ENCODE measurements around the gene PSORS1C1.

Gene PSORS1C1

GRCh38 chr6:31096656-31097055 is 17.9 kb upstream of the PSORS1C1 start:
- DNase-seq = no peak

- no peak for DNase-seq
Observed at GRCh38 chr6:31098449-31098938, 16.1 kb upstream of the PSORS1C1 start.

GRCh38 chr6:31103136-31103535 is 11.5 kb upstream of the PSORS1C1 start:
- DNase-seq = no peak

GRCh38 chr6:31107052-31107451 is 7.5 kb upstream of the PSORS1C1 start:
- no peak for DNase-seq

- DNase-seq = no peak
Observed at GRCh38 chr6:31110825-31111582, 3.6 kb upstream of the PSORS1C1 start.

GRCh38 chr6:31111712-31112111 is 2.9 kb upstream of the PSORS1C1 start:
- no peak for DNase-seq

DNA sequence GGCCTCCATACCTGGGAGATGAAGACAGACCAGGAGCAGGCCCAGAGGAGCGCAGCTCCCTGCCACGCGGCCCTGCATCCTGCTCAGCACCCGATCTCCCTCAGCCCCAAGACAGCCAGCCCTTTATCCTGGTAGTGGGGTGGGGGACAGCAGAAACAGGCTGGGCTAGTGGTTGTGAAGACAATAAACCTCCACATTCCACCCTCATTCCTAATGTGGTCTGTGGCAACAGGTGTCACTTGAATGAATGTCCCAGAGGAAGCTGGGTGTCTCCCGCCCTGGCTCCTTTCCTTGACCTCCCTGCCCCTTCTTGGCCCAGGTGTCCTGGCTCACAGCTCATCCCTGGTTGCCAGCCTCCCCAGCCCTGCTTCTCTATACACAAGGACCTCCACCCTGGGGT is 2.1 kb upstream of the PSORS1C1 start, which contains the start of gene C6orf15:
C6orf15 (minus strand) TSS at position 98 of the 400 bp plus-strand sequence; CDS start at position 78, 20 bp downstream.
- no peak for DNase-seq

DNA sequence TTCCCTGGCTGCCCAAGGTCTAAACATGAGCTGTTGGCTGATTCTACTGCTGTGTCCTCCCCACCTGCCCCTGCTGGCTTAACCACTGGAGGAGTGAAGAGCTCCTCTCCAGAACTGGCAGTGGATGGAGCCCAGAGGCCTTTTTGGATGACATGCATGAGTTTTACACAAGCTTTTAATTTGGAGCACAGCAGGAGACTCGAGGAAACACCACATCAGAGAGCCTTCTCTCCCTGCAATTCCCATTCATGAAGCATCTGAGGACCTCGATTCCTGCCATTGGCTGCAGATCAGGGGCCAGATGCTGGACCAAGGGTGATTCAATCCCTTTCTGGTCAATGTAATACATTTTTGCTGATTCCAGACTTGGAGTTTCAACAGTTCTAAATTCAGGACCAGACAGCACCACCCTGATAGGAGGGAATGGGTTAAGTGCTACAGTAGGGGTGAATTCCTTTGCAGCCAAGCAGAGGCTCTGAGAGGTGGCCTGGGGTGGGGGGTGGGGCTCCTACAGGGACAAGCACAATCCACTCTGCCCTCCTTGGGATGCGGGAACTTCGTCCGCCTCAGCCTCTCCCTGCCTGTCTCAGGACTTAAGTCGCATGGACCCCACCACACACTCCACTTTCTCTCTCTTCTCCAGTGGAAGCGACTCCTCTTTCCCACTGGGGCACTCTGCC is 599 bp upstream of the PSORS1C1 start:
- no peak for DNase-seq

DNA sequence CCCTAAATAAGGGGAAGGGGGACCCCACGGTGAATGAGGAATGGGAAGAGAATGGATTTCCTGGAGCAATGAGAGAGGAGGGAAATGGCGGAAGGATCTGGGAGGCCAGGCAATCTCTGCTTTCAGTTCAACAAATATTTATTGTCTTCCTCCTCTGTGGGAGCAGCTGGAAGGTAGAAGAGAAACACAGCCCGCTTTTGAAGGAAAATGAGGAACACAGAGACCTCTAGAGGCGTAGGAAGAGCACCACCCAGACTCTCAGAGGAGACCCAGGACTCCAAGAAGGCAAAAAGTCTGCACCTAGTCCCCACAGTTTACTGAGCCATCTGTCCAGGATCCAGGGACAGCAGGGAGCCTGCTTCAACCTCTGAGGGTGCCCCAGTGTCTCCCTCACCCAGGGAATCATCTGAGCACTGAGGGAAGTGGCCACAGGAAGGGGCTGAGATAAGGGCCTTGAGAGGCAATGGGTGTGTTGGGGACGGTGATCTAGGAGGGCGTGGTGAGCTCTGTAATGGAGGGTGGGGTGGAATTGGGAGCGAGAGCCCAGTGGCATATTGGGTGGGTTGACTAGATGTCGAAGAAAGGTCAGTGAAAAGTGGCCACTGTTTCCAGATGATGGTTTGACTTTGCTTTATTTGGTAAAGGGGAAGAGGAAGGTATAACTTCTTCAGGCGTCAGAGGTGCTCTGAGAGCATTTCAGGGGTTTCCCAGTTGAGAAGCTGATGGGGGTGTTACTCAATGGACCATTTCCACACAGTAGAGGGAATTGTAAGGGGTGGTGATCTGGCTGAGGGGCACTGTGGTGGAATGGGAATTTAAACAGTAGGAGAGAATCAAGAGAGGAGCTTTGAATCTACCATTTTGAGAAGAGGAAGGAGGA is 610 bp downstream of the PSORS1C1 start:
- DNase-seq = no peak

DNA sequence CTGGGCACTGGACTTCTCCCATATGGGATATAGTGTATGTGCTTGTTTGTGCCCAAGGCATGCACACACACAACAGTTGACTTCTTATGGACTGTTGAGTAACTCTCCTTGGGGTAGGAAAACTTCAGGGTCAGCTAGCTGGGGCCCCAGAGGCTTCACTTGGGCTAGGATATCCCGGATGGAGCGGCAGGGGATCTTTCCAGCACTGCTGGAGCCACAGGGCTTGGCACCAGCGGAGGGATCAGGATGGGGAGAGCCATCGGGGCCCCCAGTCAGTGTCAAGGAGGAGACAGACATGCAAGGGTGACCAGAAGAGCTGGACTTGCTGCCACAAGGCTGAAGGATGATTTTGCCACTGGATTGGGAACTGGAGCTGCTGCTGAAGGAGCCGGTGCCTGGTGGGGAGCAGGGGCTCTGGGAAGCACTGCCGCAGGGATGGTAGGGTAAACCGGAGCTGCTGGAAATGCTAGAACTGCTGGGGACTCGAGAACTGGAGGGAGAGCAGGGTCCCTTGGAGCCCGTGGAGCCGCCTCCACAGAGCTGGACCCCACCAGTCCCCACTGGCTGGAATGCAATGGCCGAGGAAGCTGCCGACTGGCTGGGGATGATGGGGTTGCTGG is 1.5 kb downstream of the PSORS1C1 start:
- DNase-seq = no peak

DNA sequence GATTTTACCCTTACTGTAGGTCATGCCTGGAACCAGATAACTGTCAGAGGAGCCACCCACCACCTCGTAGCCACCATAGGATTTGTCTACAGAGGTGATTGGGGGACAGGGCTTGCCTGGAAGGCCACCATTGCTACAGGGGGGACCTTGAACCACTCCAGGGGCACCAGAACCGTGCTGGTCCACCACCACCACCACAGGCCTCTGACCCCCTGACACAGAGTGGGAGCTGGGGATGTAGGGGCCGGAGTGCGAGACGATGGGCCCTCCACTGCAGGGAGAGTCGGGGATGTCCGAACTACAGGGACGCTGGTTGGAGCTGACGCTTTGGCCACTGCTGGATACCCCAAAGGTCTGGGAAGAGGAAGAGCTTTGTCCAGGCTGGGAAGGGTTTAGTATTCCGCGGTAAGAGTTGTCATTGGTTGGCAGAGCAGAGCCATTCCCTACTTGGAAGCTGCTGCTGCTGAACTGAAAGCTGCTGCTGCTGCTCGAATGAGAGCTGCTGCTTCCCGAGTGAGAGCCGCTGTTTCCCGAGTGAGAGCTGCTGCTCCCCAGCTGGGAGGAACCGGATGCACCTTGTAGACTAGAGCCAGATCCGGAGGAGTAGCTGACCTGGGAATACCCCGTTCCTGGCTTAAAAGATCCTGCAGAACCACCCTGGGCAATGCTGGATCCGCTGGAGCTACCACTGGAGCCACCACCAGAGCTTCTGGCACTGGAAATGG is 2.2 kb downstream of the PSORS1C1 start:
- no peak for DNase-seq

- no peak for DNase-seq
Observed at GRCh38 chr6:31118178-31118577, 3.6 kb downstream of the PSORS1C1 start.

GRCh38 chr6:31120151-31120915 is 5.7 kb downstream of the PSORS1C1 start, which contains the start of gene CDSN:
Gene CDSN (minus strand): TSS chr6:31120446. CDS start chr6:31120419, 27 bp downstream.
- DNase-seq = no peak

DNA sequence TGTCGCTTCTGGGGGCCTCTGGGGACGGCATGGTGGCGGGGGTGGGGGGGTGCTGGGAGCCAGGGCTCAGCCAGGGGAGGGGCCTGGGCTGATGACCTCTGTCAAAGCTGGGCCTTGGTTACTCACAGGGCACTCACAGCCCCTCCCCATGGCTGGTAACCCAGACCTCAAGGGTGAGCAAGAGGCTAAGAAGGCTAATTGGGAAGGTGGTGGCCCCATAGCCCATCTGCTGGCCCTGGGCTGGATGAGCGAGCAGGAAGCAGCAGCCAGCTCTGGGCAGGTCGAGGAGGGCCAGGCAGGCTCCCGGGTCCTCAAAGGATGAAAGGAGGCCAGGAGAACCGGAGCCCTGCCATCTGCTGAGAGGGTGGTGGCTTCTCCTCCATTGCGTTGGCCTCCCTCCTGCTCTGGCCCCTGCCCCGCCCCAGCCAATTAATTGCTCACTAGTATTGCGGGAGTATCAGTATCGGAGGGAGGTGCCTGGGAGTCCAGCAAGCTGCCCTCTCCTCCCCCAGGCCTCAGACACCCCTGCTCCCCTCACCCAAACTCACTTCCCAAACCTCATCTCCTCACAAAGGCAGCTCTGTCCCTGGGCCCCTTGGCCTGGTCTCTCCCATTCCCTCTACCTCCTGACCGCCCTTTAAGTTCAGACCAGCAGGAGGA is 6.7 kb downstream of the PSORS1C1 start:
- no peak for DNase-seq

DNA sequence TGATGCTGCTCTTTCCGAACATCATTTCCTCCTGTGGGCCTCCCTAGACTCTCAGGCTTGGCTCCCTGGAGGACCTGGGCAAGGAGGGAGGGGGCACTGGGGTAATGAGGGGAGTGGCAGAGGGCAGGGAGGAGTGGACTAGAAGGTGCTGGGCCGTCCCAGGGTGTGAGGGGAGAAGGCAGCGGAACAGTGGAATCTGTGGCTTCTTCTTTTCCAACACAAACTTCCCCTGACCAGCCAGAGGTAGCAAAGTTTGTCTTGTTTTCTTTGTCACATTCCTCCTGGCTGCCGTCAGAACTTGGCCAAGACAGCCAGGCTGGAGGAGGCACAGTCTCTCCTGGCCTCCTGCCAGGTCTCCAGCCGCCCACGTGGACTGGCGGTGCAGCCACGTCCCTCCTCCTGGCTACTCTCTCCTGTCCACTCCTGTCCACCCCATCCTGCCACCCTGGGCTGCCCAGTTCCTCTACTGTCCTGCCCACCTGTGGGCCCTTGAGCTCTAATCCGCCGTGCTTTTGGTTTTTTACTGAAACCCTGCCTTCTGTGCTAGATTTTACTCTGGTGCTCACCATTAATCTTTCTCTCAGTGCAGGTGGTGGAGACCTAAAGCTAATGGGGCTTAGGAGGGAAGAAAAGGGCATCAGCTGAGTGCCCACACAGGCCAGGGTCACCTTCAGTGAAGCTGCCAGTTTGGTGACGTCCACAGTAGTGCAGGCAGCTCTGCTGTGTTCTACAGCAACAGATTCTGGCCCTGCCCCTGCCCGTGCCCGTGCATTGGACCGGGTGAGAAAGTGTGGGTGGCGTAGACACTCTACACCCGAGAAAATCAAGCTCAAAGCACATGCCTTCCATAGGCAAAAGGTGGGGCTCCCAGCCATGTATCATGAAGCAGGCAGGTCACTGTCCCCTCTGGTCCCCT is 8.4 kb downstream of the PSORS1C1 start:
- DNase-seq = no peak

GRCh38 chr6:31125162-31125561 is 10.6 kb downstream of the PSORS1C1 start:
- DNase-seq = no peak

GRCh38 chr6:31125586-31126363 is 11.2 kb downstream of the PSORS1C1 start:
- DNase-seq = no peak

GRCh38 chr6:31126396-31127175 is 12.0 kb downstream of the PSORS1C1 start:
- DNase-seq = no peak
